ENCODE results near the gene PIGQ. TPM values are rescaled to one million over a fixed set of nuclear protein-coding genes. Genes with fewer than 3 reads are reported as not detected.
A peak's percentile ranks its signal among the peaks of the same experiment; 100 is the strongest.

PIGQ gene
- total and polyA plus RNA-seq, 2 of the 13 experiments (the other 11 are each of a cell fraction or from before 2014, with no cell fraction given), result 7.7 to 19.7 TPM

- TF ChIP-seq ZNF318 (CRISPR knock-in tag; IDR thresholded peaks at IDR 0.05), result peak; percentile 60
- no peak for TF ChIP-seq ZNF12 (CRISPR knock-in tag; IDR thresholded peaks at IDR 0.05)
- peak; percentile 64; the same call in 1 of the 2 replicates for TF ChIP-seq ZNF383 (CRISPR knock-in tag; IDR thresholded peaks at IDR 0.05; ENCODE audit: borderline replicate concordance)
- TF ChIP-seq ZNF101 (CRISPR knock-in tag; IDR thresholded peaks at IDR 0.05; ENCODE audit: borderline replicate concordance, low read depth), result peak; percentile 39; the same call in 1 of the 2 replicates
- peak; percentile 41 for TF ChIP-seq DBP (CRISPR knock-in tag; IDR thresholded peaks at IDR 0.05; ENCODE audit: not compliant biosample characterization)
- TF ChIP-seq MATR3 (CRISPR knock-in tag; IDR thresholded peaks at IDR 0.05), result no peak
- TF ChIP-seq ONECUT2 (CRISPR knock-in tag; IDR thresholded peaks at IDR 0.05), result peak; percentile 14; the same call in 1 of the 2 replicates
- TF ChIP-seq TFDP1 (CRISPR knock-in tag; IDR thresholded peaks at IDR 0.05; ENCODE audit: borderline replicate concordance), result 0 out of 2 replicates have a peak, but pooled peaks have one; percentile 40
- 0 out of 2 replicates have a peak, but pooled peaks have one; percentile 38 for TF ChIP-seq MED13 (CRISPR knock-in tag; IDR thresholded peaks at IDR 0.05)
- TF ChIP-seq SCMH1 (CRISPR knock-in tag; IDR thresholded peaks at IDR 0.05; ENCODE audit: borderline replicate concordance), result no peak
- TF ChIP-seq ZNF609 (CRISPR knock-in tag; IDR thresholded peaks at IDR 0.05; ENCODE audit: borderline replicate concordance), result peak; percentile 51; the same call in 1 of the 2 replicates
- TF ChIP-seq ZBTB25 (CRISPR knock-in tag; IDR thresholded peaks at IDR 0.05), result no peak
Measured at GRCh38 chr16:630249-630814, 60.6 kb downstream of the PIGQ start (continued).

All from HepG2 (cell line).